Erythroblast (primary cell): ENCODE results near the gene PARP3.

Source experiments
- DNase-seq, 2 experiments: peaks; one replicate each; lab custom pipeline; 2025; lab: John Stamatoyannopoulos, UW
- GATA1 ChIP-seq: IDR thresholded peaks from 2 replicates; pipeline ENCODE4 v1.6.1; 2011; ENCODE audit warnings: low read depth, mild to moderate bottlenecking, control low read depth, low read length, moderate library complexity
- POLR2A ChIP-seq: IDR thresholded peaks from 2 replicates; pipeline ENCODE4 v1.6.1; 2011; ENCODE audit warnings: mild to moderate bottlenecking, low read length

Gene PARP3

GRCh38 chr3:51961602-51962569 lies 19.7 kb downstream of the PARP3 start:
- no peak for TF ChIP-seq GATA1
- TF ChIP-seq POLR2A = no peak
- no peak for DNase-seq

DNA sequence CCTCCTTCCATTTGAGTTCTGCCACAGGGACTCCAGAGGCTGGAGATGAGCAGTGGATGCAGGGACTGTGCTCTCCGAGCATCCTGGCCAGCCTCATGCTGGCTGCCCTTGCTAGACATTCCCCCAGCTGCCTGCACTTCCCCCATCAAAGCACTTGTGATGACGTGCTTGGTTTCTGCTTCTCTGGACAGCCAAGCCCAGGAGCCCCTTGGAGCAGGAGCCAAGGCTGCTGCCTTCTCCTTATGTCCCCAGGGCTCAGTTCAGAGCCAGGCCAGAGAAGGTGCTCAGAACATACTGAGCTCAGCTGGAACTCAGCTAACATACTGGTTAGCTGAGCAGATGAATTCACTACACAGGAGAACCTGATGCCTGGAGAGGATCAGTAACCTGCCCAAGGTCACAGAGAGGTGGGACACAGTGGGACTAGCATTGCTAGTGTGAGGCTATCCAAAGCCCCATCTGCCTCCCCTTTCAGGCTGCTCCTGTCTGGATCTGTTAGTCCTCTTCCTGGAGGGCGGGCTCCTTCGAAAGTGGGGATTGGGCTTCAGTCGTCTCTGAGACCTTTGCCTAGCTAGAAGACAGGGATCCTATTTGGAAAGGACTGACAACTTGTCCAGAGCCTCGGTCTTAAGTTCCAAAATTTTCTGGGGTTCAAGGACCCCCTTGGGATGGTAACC lies 20.8 kb downstream of the PARP3 start:
- DNase-seq = no peak
- TF ChIP-seq POLR2A (no peak), GATA1 (no peak)

GRCh38 chr3:51963951-51964451 lies 21.8 kb downstream of the PARP3 start:
- no peak for DNase-seq
- TF ChIP-seq GATA1 (no peak), POLR2A (no peak)

GRCh38 chr3:51964521-51964920 lies 22.4 kb downstream of the PARP3 start:
- TF ChIP-seq POLR2A (no peak), GATA1 (no peak)
- no peak for DNase-seq

DNA sequence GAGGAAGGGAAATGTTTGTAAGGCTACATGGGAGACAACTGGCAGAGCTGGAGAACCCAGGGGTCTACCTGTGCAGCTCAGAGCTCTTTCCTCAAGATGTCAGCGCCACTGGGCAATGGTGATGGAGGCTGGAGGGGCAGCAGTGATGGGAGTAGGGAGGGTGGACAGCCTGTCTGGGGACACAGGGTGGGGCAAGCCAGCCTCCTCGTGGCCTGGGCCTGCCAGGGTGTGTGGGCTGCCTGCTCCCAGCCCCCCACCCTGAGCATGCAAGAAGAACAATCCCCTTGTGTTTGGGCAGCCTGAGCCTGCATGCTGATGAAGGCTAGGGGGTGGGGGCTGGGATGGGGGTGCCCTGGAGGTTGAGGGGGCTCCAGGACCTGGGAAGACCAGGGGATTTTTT lies 23.9 kb downstream of the PARP3 start:
- TF ChIP-seq POLR2A (no peak), GATA1 (no peak)
- DNase-seq = no peak

DNA sequence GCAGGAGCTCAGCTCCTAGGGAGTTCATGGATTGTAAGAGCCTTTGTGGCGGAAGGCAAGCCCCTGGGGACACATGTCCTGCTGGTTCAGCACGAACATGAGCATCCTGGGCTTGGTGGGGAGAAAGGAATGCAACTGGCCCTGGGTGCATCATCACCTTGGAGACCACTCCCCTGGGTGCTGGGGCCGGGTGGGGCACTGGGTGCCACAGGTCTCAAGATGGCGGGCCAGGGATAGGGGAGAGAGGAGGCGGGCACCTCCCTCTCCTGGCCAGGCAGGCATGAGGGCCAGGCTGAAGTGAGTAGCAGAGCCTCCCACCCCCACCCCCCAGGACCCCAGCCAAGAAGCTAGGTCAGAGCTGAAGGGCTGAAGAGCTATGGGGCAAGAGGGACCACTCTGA lies 24.3 kb downstream of the PARP3 start:
- TF ChIP-seq GATA1 (no peak), POLR2A (no peak)
- no peak for DNase-seq

- DNase-seq = no peak
- no peak for TF ChIP-seq GATA1
- TF ChIP-seq POLR2A = no peak
Measured at GRCh38 chr3:51966922-51967383, 24.8 kb downstream of the PARP3 start.

DNA sequence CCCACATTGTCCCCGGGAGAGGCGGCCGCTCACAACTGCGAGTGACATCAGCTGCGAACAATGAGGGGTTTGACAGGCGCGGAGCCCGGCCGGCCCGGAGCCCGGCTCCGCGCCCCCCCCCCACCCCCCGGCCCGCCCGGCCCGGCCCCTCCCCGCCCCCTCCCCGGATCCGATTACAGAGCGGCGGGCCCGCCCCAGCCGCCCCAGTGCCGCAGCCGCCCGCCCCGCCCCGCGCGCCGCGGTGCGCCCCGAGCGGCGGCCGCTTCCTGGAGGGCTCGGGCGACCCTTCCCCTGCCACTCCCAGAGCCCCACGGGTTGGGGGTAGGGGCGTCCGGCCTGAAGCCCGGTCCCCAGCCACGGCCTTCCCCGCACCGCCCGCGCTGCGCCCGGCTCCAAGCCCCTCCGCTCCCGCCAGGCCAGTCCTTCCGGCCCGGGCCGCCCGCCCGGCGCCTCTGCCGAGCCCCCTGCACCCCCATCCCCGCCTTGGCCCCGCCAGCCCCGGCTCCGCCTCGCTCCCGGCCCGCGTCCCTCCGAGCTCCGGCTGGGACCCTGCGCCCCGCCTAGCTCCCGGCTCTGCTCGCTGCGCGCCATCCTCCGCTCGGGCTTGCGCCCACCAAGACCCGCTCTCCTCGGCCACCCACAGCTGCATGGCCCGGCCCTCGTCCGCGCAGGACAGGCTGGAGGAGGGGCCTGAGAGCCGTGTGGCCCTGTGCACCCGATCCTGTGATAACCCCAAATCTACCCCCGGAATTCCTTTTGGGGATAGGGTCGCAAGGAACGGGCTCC lies 25.4 kb downstream of the PARP3 start, which contains the start of gene PCBP4:
PCBP4 (minus strand) TSS at position 71 of the 786 bp plus-strand sequence. CDS start 6,214 bp downstream, outside the sequence.
- peak; percentile 36 to 52 for DNase-seq
- TF ChIP-seq POLR2A = no peak
- no peak for TF ChIP-seq GATA1

GRCh38 chr3:51968170-51968775 lies 26.1 kb downstream of the PARP3 start:
- DNase-seq = no peak

GRCh38 chr3:51968883-51969678 lies 26.9 kb downstream of the PARP3 start:
- TF ChIP-seq POLR2A = no peak
- no peak for TF ChIP-seq GATA1

More at GRCh38 chr3:51968170-51968775, 26.1 kb downstream of the PARP3 start:
- TF ChIP-seq GATA1 = no peak
- no peak for TF ChIP-seq POLR2A

GRCh38 chr3:51969841-51970240 lies 27.7 kb downstream of the PARP3 start:
- no peak for TF ChIP-seq GATA1
- no peak for TF ChIP-seq POLR2A

More at GRCh38 chr3:51968883-51969678, 26.9 kb downstream of the PARP3 start:
- no peak for DNase-seq

More at GRCh38 chr3:51969841-51970240, 27.7 kb downstream of the PARP3 start:
- no peak for DNase-seq
